Measurements from ENCODE around the gene SPTSSB.

DNA sequence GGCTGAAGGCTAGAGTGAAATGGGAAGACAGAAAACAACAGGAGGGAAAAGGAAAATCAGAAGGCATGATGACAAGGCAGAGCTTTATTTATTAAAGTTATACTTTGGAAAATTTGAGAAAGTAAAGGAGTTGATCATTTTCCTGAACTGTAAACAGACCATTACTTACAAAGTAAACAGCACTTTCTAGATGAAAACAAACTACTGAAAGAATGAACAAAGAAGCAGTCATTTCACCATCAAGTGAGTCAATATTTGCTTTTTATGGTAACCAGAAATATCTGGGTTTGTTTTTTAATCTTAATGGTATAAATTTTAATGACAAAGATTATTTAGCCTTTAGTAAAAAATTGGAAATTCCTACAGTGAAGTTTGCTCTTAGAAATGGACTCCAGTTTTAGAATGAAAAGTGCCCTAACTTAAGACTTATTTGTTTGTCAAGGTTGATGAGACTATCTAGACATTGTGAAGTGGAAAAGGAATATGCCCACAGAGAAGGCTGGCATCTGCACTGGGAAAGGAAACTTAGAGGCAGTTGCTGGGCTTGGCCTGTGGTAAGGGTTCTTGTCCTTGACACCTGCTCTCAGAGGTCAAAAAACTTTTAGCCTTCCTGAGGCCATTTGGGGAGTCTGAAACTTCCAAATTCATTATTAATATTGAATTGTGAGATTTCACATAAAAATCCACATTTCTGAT is 47.2 kb downstream of the SPTSSB start:
- TF ChIP-seq, protein P1, sequence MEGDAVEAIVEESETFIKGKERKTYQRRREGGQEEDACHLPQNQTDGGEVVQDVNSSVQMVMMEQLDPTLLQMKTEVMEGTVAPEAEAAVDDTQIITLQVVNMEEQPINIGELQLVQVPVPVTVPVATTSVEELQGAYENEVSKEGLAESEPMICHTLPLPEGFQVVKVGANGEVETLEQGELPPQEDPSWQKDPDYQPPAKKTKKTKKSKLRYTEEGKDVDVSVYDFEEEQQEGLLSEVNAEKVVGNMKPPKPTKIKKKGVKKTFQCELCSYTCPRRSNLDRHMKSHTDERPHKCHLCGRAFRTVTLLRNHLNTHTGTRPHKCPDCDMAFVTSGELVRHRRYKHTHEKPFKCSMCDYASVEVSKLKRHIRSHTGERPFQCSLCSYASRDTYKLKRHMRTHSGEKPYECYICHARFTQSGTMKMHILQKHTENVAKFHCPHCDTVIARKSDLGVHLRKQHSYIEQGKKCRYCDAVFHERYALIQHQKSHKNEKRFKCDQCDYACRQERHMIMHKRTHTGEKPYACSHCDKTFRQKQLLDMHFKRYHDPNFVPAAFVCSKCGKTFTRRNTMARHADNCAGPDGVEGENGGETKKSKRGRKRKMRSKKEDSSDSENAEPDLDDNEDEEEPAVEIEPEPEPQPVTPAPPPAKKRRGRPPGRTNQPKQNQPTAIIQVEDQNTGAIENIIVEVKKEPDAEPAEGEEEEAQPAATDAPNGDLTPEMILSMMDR (conservative IDR thresholded peaks at IDR 0.05; ENCODE audit: low read length): no peak
- no peak for TF ChIP-seq EZH2phosphoT487 (IDR thresholded peaks at IDR 0.05; ENCODE audit: borderline replicate concordance, low read depth, low read length)
